Fibroblast of skin of abdomen (primary cell): ENCODE measurements around the gene HAL. TPM values are rescaled to one million over a fixed set of nuclear protein-coding genes. Genes with fewer than 3 reads are reported as not detected.

ENCODE experiments used
- DNase-seq: peaks from one replicate; pipeline ENCODE4 v3.0.0-alpha.2; 2013
- polyA plus RNA-seq, 2 experiments: library from polyadenylated mRNA; unstranded; fragments of 120-200 nt; gene quantifications; one replicate each; pipeline ENCODE4 v1.2.1, GENCODE V29; 2013; ENCODE audit not compliant: insufficient read length in 2 of 2

The HAL gene, protein sequence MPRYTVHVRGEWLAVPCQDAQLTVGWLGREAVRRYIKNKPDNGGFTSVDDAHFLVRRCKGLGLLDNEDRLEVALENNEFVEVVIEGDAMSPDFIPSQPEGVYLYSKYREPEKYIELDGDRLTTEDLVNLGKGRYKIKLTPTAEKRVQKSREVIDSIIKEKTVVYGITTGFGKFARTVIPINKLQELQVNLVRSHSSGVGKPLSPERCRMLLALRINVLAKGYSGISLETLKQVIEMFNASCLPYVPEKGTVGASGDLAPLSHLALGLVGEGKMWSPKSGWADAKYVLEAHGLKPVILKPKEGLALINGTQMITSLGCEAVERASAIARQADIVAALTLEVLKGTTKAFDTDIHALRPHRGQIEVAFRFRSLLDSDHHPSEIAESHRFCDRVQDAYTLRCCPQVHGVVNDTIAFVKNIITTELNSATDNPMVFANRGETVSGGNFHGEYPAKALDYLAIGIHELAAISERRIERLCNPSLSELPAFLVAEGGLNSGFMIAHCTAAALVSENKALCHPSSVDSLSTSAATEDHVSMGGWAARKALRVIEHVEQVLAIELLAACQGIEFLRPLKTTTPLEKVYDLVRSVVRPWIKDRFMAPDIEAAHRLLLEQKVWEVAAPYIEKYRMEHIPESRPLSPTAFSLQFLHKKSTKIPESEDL
- not detected for polyA plus RNA-seq (2013, experiment 1 of 2; ENCODE audit: insufficient read length)
- polyA plus RNA-seq (2013, experiment 2 of 2; ENCODE audit: insufficient read length), result 0.14 TPM

DNA sequence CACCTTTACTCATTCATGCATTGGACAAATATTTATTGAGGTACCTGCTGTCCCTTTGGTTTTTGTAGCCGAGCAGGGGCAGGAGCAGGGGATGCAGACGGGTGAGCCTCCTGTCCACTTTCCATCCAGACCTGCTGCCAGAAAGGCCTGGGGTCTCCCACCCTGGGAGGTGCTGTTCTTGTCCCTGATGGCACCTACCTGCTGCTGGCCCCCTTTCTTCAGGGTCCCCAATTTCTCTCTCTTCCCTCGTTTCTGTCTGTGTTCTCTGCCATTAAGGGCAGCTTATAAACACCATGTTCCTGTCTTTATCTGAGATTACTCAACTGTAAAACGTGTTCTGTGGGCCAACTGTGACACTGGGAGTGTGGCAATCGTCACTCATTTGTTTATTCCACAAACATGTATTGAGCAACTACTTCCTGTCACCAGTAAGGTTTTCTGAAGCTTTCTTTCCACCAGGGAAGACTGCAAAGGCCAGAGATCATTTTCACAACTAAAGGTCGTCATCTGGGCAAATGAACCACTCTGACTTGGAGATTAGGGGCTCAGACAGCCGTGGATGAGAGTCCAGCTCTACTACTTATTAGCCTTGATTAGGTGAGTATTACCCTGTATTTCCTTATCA lies at the start of gene HAL:
Gene HAL (minus strand): TSS at position 311 of the 625 bp plus-strand sequence. CDS start 434 bp downstream, outside the sequence.
- no peak for DNase-seq

DNA sequence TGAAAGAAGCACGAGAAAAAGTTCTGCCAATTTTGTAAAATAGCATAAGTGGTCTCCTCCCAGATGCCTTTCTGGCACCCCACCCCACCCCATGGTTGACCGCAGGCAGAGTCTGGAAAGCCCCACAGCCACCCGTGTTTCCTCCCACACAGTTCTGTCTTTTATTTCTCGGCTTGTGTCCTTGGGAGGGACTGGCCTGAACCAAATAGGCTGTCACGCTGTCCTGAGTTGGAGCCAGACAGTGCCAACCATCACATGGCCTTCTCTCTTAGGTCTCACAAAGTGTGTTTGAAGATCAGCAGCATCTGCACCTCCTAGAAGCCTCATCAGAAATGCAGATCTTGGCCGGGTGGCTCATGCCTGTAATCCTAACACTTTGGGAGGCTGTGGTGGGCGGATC lies 49.4 kb upstream of the HAL start:
- DNase-seq, result no peak

DNA sequence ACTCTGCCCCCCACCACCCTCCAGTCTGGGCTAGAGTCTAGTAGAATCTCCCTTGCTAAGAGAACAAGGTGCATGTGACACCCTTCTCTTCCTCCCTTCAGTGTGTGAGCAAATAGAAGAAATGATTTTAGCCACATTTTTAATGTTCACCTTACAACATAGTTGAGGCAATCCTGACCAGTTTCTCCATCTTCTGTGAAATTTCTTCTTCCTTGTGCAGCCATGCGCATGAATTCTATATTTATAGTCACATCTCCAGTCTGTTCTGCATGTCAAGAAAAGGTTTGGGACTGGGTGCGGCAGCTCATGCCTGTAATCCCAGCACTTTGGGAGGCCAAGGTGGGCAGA lies 48.8 kb upstream of the HAL start:
- DNase-seq, result no peak

DNA sequence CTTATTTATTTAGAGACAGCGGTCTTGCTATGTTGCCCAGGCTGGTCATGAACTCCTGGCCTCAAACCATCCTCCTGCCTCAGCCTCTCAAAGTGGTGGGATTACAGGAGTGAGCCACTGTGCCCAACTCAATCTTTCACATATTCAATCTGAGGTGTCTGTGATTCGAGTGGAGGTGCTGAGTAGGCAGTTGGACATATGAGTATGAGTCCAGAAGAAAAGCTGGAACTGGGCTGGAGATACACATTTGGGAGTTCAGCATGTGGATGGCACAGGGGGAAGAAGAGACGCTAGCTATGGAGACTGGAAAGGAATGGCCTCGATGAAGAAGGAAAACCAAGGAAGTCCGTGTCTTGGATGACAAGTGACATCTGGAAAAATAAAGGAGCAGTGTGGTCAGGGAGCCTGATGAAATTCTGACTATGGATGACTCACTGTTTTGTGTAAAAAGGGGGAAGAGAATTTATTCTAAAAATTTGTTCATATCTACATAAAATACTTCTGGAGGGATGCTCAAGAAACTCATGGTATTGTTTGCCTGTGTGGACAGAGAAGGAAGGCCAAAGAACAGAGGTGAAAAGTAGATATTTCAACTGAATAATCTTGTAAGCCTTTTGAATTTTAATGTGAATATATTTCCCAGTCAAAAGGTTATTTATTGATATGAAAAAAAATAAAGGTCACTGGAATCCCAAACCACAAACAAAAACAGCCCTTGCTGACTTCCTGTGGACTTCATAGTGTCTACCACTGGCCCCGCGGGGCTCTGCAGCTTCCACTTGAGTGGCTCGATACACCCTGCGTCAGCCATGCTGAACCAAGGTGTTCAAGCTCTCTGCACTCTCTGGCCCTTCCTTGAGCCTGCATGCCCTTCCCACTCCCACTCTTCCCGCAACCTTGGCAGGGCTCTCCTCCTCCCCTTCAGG lies 48.1 kb upstream of the HAL start:
- DNase-seq, result peak; percentile 71

DNA sequence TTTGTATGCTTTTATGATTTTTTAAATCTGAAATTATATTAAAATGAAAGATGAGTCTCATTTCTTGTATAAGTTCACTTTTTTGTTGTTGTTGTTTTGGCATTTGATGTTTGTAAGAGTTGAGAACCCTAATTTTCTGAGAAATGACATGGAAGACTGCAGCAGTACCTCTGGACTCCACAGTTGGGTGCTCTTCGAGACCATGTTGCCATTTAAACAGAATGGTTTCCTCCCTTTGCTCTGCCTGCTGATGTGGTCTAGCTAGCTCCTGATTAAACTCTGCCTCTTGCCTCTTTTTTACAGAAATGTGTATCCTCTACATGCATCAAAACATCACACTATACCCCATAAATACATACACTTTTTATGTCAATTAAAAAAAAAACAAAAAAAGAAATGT lies 45.0 kb upstream of the HAL start:
- DNase-seq, result no peak

DNA sequence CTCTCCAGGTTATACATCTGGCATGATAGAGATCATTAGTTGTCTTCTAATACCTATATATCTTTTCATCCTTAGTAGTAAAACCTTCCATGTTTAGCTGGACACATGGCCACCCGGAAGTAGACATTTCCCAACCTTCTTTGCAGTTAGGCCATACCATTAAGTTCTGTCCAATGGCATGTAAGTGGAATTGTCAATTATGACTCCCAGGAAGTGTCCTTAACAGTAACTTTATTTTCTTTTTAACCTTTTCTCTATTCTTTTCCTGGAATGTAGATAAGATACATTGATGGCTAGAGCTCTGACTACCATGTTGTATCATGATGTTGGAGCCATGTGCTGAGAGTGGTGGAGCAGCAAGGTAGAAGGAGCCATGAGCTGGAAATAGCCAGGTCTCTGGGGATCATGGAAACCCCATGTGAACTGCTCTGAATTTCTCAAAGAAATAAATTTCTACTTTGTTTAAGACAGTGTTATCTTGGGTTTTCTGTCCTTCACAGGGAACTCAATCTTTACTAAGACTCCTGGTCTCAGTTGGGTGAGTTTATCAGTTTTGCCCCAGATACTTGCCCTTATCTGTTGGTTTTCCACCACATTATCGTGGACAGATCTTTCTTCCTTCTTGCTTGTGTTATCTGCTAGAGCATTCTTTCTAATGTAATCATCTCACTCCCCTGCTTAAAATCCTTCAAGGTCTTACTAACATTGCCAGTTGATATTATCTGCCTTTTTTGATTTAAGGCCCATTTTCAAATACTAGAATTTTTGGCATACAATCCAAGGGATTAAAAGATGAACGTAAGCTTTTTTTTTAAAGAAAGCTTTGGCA lies 44.4 kb upstream of the HAL start:
- no peak for DNase-seq

DNA sequence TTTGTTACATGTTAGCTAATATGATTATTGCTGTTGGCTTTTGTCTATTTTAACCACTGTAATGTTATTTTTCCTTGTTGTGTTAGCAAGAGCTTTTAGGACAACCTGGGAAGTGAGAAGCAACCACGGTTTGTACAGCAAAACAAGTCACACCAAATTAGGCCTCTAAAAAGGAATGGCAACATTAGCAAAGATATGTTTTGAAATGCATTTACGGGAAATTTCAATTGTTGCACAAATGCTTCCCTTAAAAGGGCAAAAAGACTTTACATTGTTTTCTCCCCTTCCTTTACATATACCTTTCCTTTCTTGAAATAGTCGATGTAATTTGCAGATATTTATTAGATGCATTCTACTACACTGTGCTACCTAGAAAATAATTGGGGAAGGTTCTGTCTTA lies 43.4 kb upstream of the HAL start:
- no peak for DNase-seq

DNA sequence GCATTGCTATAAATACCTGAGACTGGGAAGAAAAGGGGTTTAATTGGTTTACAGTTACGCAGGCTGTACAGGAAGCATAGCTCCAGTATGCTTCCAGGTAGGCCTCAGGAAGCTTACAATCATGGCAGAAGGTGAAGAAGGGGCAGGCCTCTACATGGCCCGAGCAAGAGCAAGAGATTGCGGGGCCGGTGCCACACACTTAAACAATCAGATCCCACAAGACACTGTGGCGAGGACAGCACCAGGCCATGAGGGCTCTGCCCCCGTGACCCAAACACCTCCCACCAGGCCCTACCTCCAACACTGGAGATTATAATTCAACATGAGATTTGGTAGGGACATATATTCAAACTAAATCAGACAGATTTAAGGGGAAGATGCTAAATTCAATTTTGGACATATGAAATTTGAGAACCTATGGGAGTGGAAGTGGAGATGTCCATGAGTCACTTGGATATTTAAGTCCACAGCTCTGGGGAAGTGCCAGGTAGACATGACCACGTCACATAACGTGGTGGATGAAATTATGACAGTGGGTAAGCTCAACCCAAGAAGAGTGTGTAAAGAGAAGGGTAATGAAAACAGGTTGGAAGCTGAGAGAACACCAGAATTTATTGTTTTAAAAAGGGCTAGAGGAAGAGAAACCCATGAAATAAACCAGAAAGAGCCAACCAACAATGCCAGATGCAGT lies 40.8 kb upstream of the HAL start:
- DNase-seq, result peak; percentile 46

DNA sequence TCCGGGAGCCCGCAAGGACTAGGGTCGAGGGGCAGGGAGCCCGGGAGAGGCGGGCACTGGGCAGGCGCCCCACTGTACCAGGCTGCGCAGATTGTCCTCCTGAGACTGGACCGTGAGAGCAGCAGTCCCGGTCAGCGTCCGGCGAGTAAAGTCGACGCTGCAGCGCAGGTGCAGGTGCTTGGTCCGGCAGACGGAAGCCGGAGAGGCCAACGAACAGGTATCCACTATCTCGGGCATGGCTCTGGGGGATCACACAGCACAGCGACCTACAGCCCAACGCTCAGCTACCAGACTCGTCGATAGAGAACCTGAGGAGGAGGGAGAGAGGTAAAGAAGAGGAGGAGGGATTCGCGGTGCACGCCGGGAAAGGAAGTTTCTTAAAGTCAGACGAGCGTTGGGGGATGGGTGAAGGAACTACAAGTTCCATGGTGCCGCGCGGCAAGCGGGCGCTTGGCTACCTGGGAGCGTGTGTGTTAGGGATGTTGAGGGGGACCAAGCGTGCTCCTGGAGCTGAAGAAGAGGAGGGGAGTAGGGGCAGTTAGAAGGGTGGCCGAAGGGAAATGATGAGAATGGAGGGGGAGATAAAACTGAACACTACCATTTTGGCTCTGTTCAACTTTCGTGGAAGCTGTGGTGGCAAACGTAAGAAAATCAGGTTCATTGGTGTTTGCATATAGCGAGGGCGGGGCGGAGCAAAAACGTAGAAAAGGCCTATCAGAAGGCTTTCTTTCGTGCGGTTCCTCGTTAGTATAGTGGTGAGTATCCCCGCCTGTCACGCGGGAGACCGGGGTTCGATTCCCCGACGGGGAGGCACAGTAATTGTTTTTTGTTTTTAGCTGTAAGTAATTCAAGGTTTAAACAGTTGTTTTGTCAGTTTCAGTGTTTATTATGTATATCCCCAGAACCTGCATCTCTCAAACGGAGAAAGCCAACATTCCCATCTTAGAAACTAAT lies 39.4 kb upstream of the HAL start, which contains the start of gene LTA4H:
Gene LTA4H (minus strand): TSS at position 305 of the 954 bp plus-strand sequence. CDS start 68 bp downstream, at position 237.
- DNase-seq, result peak; percentile 99

DNA sequence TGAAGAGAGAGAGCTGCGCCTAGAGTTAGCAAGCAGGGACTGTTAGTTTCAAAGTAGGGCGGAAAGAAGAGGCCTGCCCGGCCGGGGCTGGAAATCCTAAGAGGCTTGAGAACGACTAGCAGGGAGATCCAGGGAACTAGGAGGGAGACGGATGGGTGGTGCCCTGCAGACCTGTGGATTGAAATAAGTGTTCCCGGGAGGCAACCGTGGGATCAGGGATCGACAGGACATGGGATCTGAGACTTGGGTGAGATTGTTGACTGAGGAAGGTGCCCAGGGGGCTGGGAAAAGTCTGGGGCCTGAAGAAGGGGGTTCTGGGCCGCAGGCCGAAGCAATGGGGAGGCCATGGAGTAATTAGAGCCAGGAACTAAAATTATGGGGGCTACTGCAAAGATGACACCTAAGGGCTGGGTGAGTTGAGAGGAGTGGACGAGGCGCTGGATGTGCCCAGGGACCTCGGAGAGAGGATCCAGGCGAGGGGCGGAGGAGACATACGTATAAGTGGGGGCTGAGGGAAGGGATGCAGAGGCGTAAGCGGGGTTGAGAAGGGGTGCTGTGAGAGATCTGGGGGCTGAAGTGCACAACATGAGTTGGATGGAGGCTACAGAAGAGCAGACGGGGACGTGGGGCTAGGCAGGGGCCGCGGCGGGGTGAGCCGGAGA lies 38.6 kb upstream of the HAL start:
- peak; percentile 20 for DNase-seq

DNA sequence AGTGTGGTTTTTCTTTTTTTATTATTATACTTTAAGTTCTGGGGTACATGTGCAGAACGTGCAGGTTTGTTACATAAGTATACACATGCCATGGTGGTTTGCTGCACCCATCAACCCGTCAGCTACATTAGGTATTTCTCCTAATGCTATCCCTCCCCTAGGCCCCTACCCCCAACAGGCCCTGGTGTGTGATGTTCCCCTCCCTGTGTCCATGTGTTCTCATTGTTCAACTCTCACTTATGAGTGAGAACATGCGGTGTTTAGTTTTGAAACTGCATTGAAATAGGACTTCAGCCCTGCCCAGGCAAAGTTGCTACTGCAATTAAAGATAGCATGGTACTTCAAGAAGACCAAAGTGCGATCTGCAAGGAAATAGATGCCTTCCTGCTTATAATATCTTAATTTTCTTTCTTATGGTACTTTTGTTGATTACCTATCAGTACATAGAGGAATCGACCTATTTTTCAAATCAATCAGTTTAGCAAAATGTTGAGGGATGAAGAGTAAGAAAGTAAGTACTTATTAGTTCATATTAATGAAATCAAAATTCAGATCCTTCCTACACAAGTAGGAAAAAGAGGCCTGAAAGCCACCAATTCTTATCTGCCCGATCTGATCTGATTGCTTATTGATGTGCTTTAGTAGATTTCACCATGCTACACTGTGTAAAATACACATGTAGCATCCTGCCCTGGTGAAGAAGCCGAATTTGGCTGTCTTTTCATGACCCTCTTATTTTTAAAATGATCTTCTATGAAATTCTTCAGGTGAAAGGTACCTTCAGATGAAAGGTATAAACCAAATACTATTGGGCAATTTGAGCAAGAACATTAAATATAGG lies 37.6 kb upstream of the HAL start:
- DNase-seq, result no peak

DNA sequence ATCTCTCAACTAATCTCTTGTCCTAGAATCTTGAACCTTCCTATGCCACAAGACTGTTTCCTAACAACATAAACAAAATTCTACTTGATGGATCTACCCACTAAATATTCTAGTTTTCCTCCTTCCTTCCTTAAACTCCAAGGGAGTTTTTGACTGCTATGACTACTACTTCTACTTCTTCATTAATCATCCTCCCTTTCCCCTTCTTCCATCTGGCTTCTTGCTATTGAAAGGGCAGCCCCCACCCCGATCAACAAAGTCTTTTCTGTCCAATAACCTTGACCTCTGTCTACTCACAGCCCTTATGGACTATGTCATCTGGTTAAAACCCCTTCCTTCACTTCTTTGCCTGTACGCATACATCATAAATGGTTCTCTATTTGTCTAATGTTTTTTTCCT lies 33.7 kb upstream of the HAL start:
- no peak for DNase-seq

DNA sequence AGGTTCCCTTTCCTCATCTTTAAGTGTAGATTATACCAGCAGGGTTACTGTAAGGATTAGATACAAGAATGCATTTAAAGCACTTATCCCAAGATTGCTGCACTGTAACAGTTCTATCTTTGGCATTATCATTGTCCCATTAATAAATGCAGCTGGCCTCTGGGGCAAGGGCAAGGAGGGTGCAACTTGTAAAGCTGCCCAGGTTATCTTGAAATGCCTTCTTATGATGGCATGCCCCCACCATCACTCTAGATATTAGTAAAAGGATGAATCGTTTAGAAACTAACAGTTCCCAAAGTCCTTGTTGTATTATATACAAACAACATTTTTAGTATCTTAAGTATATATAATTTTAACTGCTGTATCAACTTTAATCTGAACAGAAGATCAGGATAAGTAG lies 32.4 kb upstream of the HAL start:
- DNase-seq, result no peak

DNA sequence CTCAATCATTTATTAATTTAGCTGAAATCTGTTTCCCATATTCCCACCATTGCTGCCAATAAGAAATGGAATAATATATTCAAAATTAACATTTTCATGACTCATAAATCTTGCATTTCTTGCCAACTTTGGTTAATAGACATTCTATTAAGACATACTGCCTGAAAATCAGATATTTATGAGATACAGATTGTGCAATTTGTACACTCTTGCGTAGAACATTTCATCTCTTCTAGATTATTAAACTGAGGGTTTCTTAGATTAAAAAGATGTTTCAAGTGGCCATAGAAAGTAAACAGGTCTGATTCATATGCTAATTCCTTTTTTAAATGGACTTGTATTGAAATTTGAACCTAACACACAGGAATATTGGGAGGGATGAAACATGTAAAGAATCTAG lies 30.2 kb upstream of the HAL start:
- no peak for DNase-seq

DNA sequence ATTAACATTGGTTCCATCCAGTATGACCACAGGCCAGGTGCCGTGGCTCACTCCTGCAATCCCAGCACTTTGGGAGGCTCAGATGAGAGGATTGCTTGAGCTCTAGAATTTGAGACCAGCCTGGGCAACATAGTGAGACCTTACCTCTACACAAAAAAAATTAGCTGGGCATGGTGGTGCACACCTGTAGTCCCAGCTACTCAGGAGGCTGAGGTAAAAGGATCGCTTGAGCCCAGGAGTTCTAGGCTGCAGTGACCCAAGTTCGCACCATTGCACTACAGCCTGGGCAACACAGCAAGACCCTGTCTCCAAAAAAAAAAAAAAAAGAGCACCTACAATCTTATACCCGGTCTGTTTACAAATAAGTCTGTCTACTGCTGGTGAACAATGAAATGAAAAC lies 29.4 kb upstream of the HAL start:
- DNase-seq, result no peak

DNA sequence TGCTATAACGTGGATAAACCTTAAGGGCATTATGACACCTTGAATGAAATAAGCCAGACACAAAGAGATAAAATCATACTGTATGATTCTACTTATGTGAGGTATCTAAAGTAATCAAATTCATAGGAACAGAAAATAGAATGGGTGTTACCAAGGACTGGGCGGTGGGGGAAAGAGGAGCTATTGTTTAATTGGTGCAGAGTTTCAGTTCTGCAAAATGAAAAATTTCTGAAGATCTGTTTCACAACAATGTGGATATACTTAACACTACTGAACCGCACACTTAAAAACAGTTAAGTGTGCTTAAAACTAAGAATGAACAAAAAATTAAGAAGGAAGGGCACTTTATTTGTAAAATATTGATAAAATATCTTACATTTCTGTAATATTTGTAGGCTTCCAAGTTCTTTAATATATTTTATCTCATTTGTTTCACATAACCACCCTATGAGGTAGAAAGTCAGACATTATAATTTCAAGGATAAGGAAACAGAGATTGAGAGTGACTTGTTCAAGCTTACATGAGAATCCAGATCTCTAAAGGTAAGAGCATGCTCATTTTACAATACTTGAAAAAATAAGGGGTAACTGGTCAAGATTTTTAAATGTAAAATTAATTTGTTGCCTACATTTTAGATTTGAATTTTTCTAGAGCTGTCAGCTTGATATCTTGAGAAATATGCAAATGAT lies 24.3 kb upstream of the HAL start:
- no peak for DNase-seq

DNA sequence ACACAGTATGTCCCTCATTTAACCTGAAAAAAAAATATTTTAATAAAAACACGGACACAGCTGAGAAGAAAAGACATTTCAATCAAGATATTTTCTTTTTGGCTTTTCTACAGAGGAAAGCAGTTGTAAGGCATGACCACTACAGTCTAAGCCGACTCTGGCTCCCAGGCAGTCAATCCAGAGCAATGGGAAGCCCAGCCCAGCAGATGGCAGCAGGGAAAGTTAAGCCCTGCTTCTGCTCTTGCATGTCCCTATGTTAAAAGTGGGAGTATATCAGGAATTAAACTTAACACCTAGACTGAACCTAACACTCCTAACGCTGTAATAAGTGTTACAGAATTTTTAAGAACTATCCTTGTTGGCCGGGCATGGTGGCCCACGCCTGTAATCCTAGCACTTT lies 19.5 kb upstream of the HAL start:
- peak; percentile 26 for DNase-seq
